ENCODE results near the gene CLPX.

DNA sequence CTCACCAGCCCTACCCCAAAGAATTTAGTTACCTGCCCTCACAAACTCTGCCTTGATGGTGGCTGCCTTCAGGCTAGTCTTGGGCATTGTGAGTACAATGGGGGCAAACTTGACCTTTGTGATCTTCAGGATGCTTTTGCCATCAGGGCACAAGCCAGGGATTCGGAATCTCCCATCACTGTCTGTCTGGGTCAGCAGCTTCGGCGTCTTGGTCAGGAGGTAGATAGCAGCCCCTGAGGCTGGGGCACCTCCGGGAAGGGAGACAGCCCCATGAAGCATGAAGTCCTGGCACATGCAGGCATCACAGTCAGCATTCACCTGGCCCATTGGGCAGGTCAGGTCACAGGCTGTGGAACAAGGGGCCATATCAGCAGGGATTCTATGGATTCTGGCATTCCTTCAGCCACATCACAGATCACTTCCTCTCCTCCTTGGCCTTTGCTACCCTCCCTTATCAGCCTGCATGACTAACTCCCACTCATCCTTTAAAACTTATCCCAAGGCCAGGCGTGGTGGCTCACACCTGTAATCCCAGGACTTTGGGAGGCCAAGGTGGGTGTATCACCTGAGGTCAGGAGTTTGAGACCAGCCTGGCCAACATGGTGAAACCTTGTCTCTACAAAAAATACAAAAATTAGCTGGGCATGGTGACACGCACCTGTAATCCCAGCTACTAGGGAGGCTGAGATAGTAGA lies 19.2 kb upstream of the CLPX start:
- TF ChIP-seq RUNX1 (IDR thresholded peaks at IDR 0.05; ENCODE audit: low read depth), result no peak
- TF ChIP-seq ZNF780A (CRISPR knock-in tag; IDR thresholded peaks at IDR 0.05), result no peak
- no peak for TF ChIP-seq ZFX (CRISPR knock-in tag; IDR thresholded peaks at IDR 0.05)
- no peak for TF ChIP-seq RAD21 (CRISPR knock-in tag; conservative IDR thresholded peaks at IDR 0.05 in 1 of 2, IDR thresholded peaks at IDR 0.05 in 1 of 2)
- TF ChIP-seq ZNF282 (CRISPR knock-in tag; IDR thresholded peaks at IDR 0.05), result no peak
- TF ChIP-seq PPARD (CRISPR knock-in tag; IDR thresholded peaks at IDR 0.05), result no peak
- no peak for TF ChIP-seq ESRRA (IDR thresholded peaks at IDR 0.05; ENCODE audit: borderline replicate concordance, low read depth)
- TF ChIP-seq ZBTB1 (CRISPR knock-in tag; IDR thresholded peaks at IDR 0.05; ENCODE audit: borderline replicate concordance, low read depth), result no peak
- TF ChIP-seq DIDO1 (tag; IDR thresholded peaks at IDR 0.05; ENCODE audit: low read depth), result no peak
- no peak for TF ChIP-seq CHD4 (IDR thresholded peaks at IDR 0.05; ENCODE audit: insufficient read depth, insufficient replicate concordance, low read depth, low read length, poor library complexity, severe bottlenecking)
- TF ChIP-seq, protein P1, sequence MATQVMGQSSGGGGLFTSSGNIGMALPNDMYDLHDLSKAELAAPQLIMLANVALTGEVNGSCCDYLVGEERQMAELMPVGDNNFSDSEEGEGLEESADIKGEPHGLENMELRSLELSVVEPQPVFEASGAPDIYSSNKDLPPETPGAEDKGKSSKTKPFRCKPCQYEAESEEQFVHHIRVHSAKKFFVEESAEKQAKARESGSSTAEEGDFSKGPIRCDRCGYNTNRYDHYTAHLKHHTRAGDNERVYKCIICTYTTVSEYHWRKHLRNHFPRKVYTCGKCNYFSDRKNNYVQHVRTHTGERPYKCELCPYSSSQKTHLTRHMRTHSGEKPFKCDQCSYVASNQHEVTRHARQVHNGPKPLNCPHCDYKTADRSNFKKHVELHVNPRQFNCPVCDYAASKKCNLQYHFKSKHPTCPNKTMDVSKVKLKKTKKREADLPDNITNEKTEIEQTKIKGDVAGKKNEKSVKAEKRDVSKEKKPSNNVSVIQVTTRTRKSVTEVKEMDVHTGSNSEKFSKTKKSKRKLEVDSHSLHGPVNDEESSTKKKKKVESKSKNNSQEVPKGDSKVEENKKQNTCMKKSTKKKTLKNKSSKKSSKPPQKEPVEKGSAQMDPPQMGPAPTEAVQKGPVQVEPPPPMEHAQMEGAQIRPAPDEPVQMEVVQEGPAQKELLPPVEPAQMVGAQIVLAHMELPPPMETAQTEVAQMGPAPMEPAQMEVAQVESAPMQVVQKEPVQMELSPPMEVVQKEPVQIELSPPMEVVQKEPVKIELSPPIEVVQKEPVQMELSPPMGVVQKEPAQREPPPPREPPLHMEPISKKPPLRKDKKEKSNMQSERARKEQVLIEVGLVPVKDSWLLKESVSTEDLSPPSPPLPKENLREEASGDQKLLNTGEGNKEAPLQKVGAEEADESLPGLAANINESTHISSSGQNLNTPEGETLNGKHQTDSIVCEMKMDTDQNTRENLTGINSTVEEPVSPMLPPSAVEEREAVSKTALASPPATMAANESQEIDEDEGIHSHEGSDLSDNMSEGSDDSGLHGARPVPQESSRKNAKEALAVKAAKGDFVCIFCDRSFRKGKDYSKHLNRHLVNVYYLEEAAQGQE (IDR thresholded peaks at IDR 0.05; ENCODE audit: borderline replicate concordance), result no peak
- TF ChIP-seq, protein P1 (CRISPR knock-in tag; IDR thresholded peaks at IDR 0.05; ENCODE audit: low read depth), result no peak

Data from K562 (cell line).